SK-N-SH (cell line): Measurements from ENCODE around the gene CTLA4. TPM values are rescaled to one million over a fixed set of nuclear protein-coding genes. Genes with fewer than 3 reads are reported as not detected.

Source experiments
- CTCF ChIA-PET: fragments of 300-600, 350-600 bp; formaldehyde crosslinking; extraction: SDS; loops from one replicate; lab custom pipeline; 2021; lab: Yijun Ruan, JAX
- POLR2A ChIA-PET: fragments of 350-600 bp; sonication (Branson Sonifier 250); formaldehyde crosslinking; extraction: SDS; loops from one replicate; lab custom pipeline; 2020; ENCODE audit warnings: antibody characterized with exemption, inconsistent platforms; lab: Yijun Ruan, JAX
- DNase-seq: peaks from one replicate; pipeline ENCODE4 v3.0.0; 2012
- H2AFZ ChIP-seq: fragments of 200-600 bp; sonication (generic); 2 replicates; pipeline ENCODE4 v1.8.1; 2016; ENCODE audit warnings: antibody characterized with exemption, mild to moderate bottlenecking, low read depth
- H3F3A ChIP-seq: fragments of 200-600 bp; sonication (generic); replicated peaks from 2 replicates; pipeline ENCODE3; 2016; ENCODE audit warnings: antibody characterized with exemption, mild to moderate bottlenecking; ENCODE audit not compliant: insufficient read depth
- H3K27ac ChIP-seq, 2 experiments: fragments of 200-500 bp in 1 of 2; fragments of 200-600 bp in 1 of 2; sonication (Bioruptor generic) in 1 of 2; sonication (generic), shearing (Covaris generic) in 1 of 2; 2 replicates each; pipeline versions ENCODE4 v1.5.1 to v1.6.1; 2014 to 2016; ENCODE audit warnings: low read depth in 2 of 2, inconsistent platforms in 1 of 2, low read length in 1 of 2, mild to moderate bottlenecking in 1 of 2, mixed read lengths in 1 of 2
- H3K27me3 ChIP-seq: fragments of 200-600 bp; sonication (generic), shearing (Covaris generic); 2 replicates; pipeline ENCODE4 v1.6.1; 2016; ENCODE audit warnings: mixed run types; ENCODE audit not compliant: insufficient read depth
- H3K36me3 ChIP-seq, 2 experiments: fragments of 200-500 bp in 1 of 2; fragments of 200-600 bp in 1 of 2; sonication (Bioruptor generic) in 1 of 2; sonication (generic) in 1 of 2; replicated peaks in 1 of 2; 2 replicates each; pipeline versions ENCODE3 to v1.5.1; 2014 to 2016; ENCODE audit warnings: low read length in 1 of 2, mild to moderate bottlenecking in 1 of 2; ENCODE audit not compliant: insufficient read depth in 2 of 2, control insufficient read depth in 1 of 2
- H3K4me1 ChIP-seq, 2 experiments: fragments of 200-500 bp in 1 of 2; fragments of 200-600 bp in 1 of 2; sonication (Bioruptor generic) in 1 of 2; sonication (generic), shearing (Covaris generic) in 1 of 2; 2 replicates each; pipeline versions ENCODE4 v1.5.1 to v1.6.1; 2014 to 2016; ENCODE audit warnings: low read depth in 1 of 2, low read length in 1 of 2, mixed run types in 1 of 2; ENCODE audit not compliant: insufficient read depth in 2 of 2, control insufficient read depth in 1 of 2
- H3K4me2 ChIP-seq: fragments of 200-600 bp; sonication (generic), shearing (Covaris generic); 2 replicates; pipeline ENCODE4 v1.6.1; 2017; ENCODE audit warnings: mixed run types
- H3K4me3 ChIP-seq, 2 experiments: fragments of 200-500 bp in 1 of 2; fragments of 200-600 bp in 1 of 2; sonication (Bioruptor generic) in 1 of 2; sonication (generic), shearing (Covaris generic) in 1 of 2; 2 replicates each; pipeline versions ENCODE4 v1.5.1 to v1.8.1; 2014 to 2016; ENCODE audit warnings: low read depth in 2 of 2, inconsistent platforms in 1 of 2, low read length in 1 of 2, mild to moderate bottlenecking in 1 of 2, mixed read lengths in 1 of 2, moderate library complexity in 1 of 2
- H3K79me2 ChIP-seq: fragments of 200-600 bp; sonication (generic); 2 replicates; pipeline ENCODE4 v1.8.1; 2017; ENCODE audit warnings: mild to moderate bottlenecking; ENCODE audit not compliant: insufficient read depth
- H3K9ac ChIP-seq: fragments of 200-600 bp; sonication (generic); 2 replicates; pipeline ENCODE4 v1.6.1; 2017; ENCODE audit warnings: mixed run types
- H3K9me2 ChIP-seq: fragments of 200-600 bp; sonication (generic); 2 replicates; pipeline ENCODE4 v1.6.1; 2017; ENCODE audit warnings: mixed run types
- H3K9me3 ChIP-seq: fragments of 200-600 bp; sonication (generic); 2 replicates; pipeline ENCODE4 v1.6.1; 2017; ENCODE audit warnings: mixed run types, mild to moderate bottlenecking, moderate library complexity
- H4K20me1 ChIP-seq: fragments of 200-600 bp; sonication (generic); 2 replicates; pipeline ENCODE4 v1.6.1; 2017; ENCODE audit warnings: mild to moderate bottlenecking, mixed run types; ENCODE audit not compliant: insufficient read depth
- CHD2 ChIP-seq: fragments of 150-350 bp; IDR thresholded peaks from 2 replicates; pipeline ENCODE4 v1.6.1; 2018; ENCODE audit warnings: low read length; ENCODE audit not compliant: partially characterized antibody
- CTCF ChIP-seq: fragments of 200-600 bp; sonication (generic); IDR thresholded peaks from 2 replicates; pipeline ENCODE4 v1.6.1; 2017; ENCODE audit warnings: antibody characterized with exemption, mild to moderate bottlenecking, moderate library complexity
- EP300 ChIP-seq, 2 experiments: IDR thresholded peaks; 2 replicates each; pipeline versions ENCODE4 v1.4.0 to v1.6.1; 2012; ENCODE audit warnings: borderline replicate concordance in 1 of 2, low read depth in 1 of 2, low read length in 1 of 2
- EZH2phosphoT487 ChIP-seq: fragments of 200-600 bp; sonication (generic); IDR thresholded peaks from 2 replicates; pipeline ENCODE4 v1.6.1; 2017; ENCODE audit warnings: low read depth, mixed run types, mild to moderate bottlenecking, antibody characterized with exemption, moderate library complexity, borderline replicate concordance
- FOSL2 ChIP-seq: IDR thresholded peaks from 2 replicates; pipeline ENCODE4 v1.4.0; 2012; ENCODE audit warnings: low read depth, mild to moderate bottlenecking, moderate library complexity, borderline replicate concordance
- FOXJ3 ChIP-seq: sonication (generic); formaldehyde crosslinking; IDR thresholded peaks from 2 replicates; pipeline ENCODE4 v1.5.1; 2020; ENCODE audit warnings: mild to moderate bottlenecking, missing genetic modification reagents
- FOXM1 ChIP-seq: IDR thresholded peaks from 2 replicates; pipeline ENCODE4 v1.4.0; 2012; ENCODE audit warnings: low read depth, mild to moderate bottlenecking
- GABPA ChIP-seq: IDR thresholded peaks from 2 replicates; pipeline ENCODE4 v1.4.0; 2012; ENCODE audit warnings: low read depth, mild to moderate bottlenecking
- IRF3 ChIP-seq: fragments of 150-350 bp; IDR thresholded peaks from 2 replicates; pipeline ENCODE4 v1.6.1; 2016; ENCODE audit warnings: mild to moderate bottlenecking, low read depth, low read length
- JUND ChIP-seq: IDR thresholded peaks from 2 replicates; pipeline ENCODE4 v1.4.0; 2012
- MEF2A ChIP-seq: IDR thresholded peaks from 2 replicates; pipeline ENCODE4 v1.4.0; 2012; ENCODE audit warnings: low read depth, borderline replicate concordance
- NFIC ChIP-seq: IDR thresholded peaks from 2 replicates; pipeline ENCODE4 v1.4.0; 2012; ENCODE audit warnings: borderline replicate concordance
- NRF1 ChIP-seq: IDR thresholded peaks from 2 replicates; pipeline ENCODE4 v1.6.1; 2012; ENCODE audit warnings: low read depth, mild to moderate bottlenecking, low read length
- RAD21 ChIP-seq: IDR thresholded peaks from 2 replicates; pipeline ENCODE4 v1.6.1; 2012; ENCODE audit warnings: mild to moderate bottlenecking, low read length
- REST ChIP-seq: IDR thresholded peaks from 2 replicates; pipeline ENCODE4 v1.6.1; 2012; ENCODE audit warnings: mild to moderate bottlenecking, low read depth, low read length, moderate library complexity
- RFX5 ChIP-seq: IDR thresholded peaks from 2 replicates; pipeline ENCODE4 v1.6.1; 2012; ENCODE audit warnings: mild to moderate bottlenecking, improper control_type of control experiment, low read length
- RXRA ChIP-seq: IDR thresholded peaks from 2 replicates; pipeline ENCODE4 v1.4.0; 2012; ENCODE audit warnings: low read depth, mild to moderate bottlenecking, borderline replicate concordance
- SIN3A ChIP-seq: IDR thresholded peaks from 2 replicates; pipeline ENCODE4 v1.6.1; 2012; ENCODE audit warnings: low read depth, mild to moderate bottlenecking, low read length, moderate library complexity, borderline replicate concordance
- TEAD4 ChIP-seq: IDR thresholded peaks from 2 replicates; pipeline ENCODE4 v1.4.0; 2012; ENCODE audit warnings: mild to moderate bottlenecking, borderline replicate concordance; ENCODE audit not compliant: insufficient read depth
- WGBS: methylation state at CpG from one replicate; pipeline ENCODE4 v1.1.6; 2017; ENCODE audit warnings: low lambda C conversion rate; 5-methylcytosine and 5-hydroxymethylcytosine counted together
- polyA plus RNA-seq, 3 experiments: library from polyadenylated mRNA; depleted of rRNA; stranded (reverse); fragments of >200 nt; gene quantifications; 2 replicates each; pipeline ENCODE4 v1.2.3, GENCODE V29; 2012

The CTLA4 gene
- polyA plus RNA-seq, 1 of the 3 experiments (the other 2 are of a cell fraction) = not detected

GRCh38 chr2:203891474-203891873 is 23.9 kb downstream of the CTLA4 start:
- Histone ChIP-seq H3K4me2 (no peak overlapping the region), H4K20me1 (no peaks in the 10 kb centered on the region), H3K9ac (no peak overlapping the region), H3K27me3 (no peaks in the 10 kb centered on the region), H2AFZ (no peak overlapping the region), H3K79me2 (no peaks in the 10 kb centered on the region), H3K9me2 (no peaks in the 10 kb centered on the region), H3K4me1 (no peaks in the 10 kb centered on the region; a peak in 1 of 4 replicates), H3F3A (no peaks in the 10 kb centered on the region), H3K9me3 (no peaks in the 10 kb centered on the region), H3K36me3 (no peaks in the 10 kb centered on the region), H3K4me3 (no peak overlapping the region), H3K27ac (no peak overlapping the region)
- POLR2A ChIA-PET = no interaction called here
- no peak for DNase-seq
- CTCF ChIA-PET = no interaction called here
- 17% methylated on average over 2 of the region's 2 CpGs for WGBS
- no peak for TF ChIP-seq FOSL2
- no peak for TF ChIP-seq RFX5
- no peak for TF ChIP-seq GABPA
- TF ChIP-seq CTCF = no peak
- TF ChIP-seq CHD2 = no peak
- TF ChIP-seq JUND = no peak
- no peak for TF ChIP-seq IRF3
- TF ChIP-seq NFIC = no peak
- TF ChIP-seq EZH2phosphoT487 = no peak
- TF ChIP-seq FOXJ3 (CRISPR knock-in tag) = no peak
- no peak for TF ChIP-seq MEF2A
- no peak for TF ChIP-seq NRF1

GRCh38 chr2:203892207-203892606 is 24.6 kb downstream of the CTLA4 start:
- WGBS = 33% methylated on average over 4 of the region's 4 CpGs
- H4K20me1 ChIP-seq = no peaks in the 10 kb centered on the region
- no peak overlapping the region for H3K9ac ChIP-seq
- H3K4me1 ChIP-seq = no peaks in the 10 kb centered on the region; a peak in 1 of 4 replicates
- H3F3A ChIP-seq = no peaks in the 10 kb centered on the region
- H3K27me3 ChIP-seq = no peaks in the 10 kb centered on the region
- H3K9me3 ChIP-seq = no peaks in the 10 kb centered on the region
- no peak overlapping the region for H3K4me3 ChIP-seq
- no peaks in the 10 kb centered on the region for H3K36me3 ChIP-seq
- ChIA-PET CTCF (no interaction called here), POLR2A (no interaction called here)
- H2AFZ ChIP-seq = no peak overlapping the region
- DNase-seq = no peak
- no peak overlapping the region for H3K4me2 ChIP-seq
- no peaks in the 10 kb centered on the region for H3K79me2 ChIP-seq
- H3K27ac ChIP-seq = no peak overlapping the region
- H3K9me2 ChIP-seq = no peaks in the 10 kb centered on the region
- TF ChIP-seq RAD21 = no peak
- no peak for TF ChIP-seq FOXJ3 (CRISPR knock-in tag)
- no peak for TF ChIP-seq IRF3
- TF ChIP-seq TEAD4 = no peak
- no peak for TF ChIP-seq EP300 (IDR thresholded peaks at IDR 0.05; ENCODE audit: borderline replicate concordance in 1 of 2, low read depth in 1 of 2, low read length in 1 of 2)
- TF ChIP-seq NRF1 = no peak
- no peak for TF ChIP-seq FOXM1
- no peak for TF ChIP-seq SIN3A
- TF ChIP-seq REST = no peak
- no peak for TF ChIP-seq RXRA
